IMR-90 (cell line): ENCODE data around the gene CAST. TPM values are rescaled to one million over a fixed set of nuclear protein-coding genes. Genes with fewer than 3 reads are reported as not detected.

Source experiments
- ATAC-seq: fragments of 200-7000 bp; cut with Tn5 transposase; 2 replicates; pipeline ENCODE4 v1.9.1; 2020; ENCODE audit warnings: low read depth, mild to moderate bottlenecking, moderate library complexity
- BruUV-seq: library from RNA; stranded (reverse); fragments of 400-500 nt; replicated peaks from 2 replicates; lab custom pipeline; 2021; lab: Mats Ljungman, UMichigan
- CTCF ChIA-PET: fragments of 300-600 bp; formaldehyde crosslinking; extraction: SDS; loops from one replicate; lab custom pipeline; 2021; ENCODE audit warnings: antibody characterized with exemption; lab: Yijun Ruan, JAX
- POLR2A ChIA-PET: fragments of 300-600 bp; sonication (Branson Sonifier 250); formaldehyde crosslinking; loops from one replicate; lab custom pipeline; 2022; ENCODE audit warnings: antibody characterized with exemption; ENCODE audit not compliant: unreplicated experiment; lab: Charles Lee
- DNase-seq: peaks from one replicate; pipeline ENCODE4 v3.0.0; 2013
- H2AFZ ChIP-seq: replicated peaks from 2 replicates; pipeline ENCODE3; 2013; ENCODE audit warnings: low read length, mild to moderate bottlenecking; ENCODE audit not compliant: poor library complexity
- H2AK5ac ChIP-seq: 2 replicates; pipeline ENCODE4 v1.6.1; 2013; ENCODE audit warnings: low read depth, low read length, inconsistent platforms
- H2AK9ac ChIP-seq: replicated peaks from 2 replicates; pipeline ENCODE3; 2013; ENCODE audit warnings: mild to moderate bottlenecking, low read depth, low read length, moderate library complexity; ENCODE audit not compliant: poor library complexity
- H2BK120ac ChIP-seq: 2 replicates; pipeline ENCODE4 v1.6.1; 2013; ENCODE audit warnings: low read depth, low read length, inconsistent platforms
- H2BK15ac ChIP-seq: 3 replicates; pipeline ENCODE4 v1.6.1; 2013; ENCODE audit warnings: low read depth, low read length, inconsistent platforms
- H2BK20ac ChIP-seq: 2 replicates; pipeline ENCODE4 v1.6.1; 2013; ENCODE audit warnings: low read depth, mild to moderate bottlenecking, inconsistent platforms, low read length, moderate library complexity
- H2BK5ac ChIP-seq: 2 replicates; pipeline ENCODE4 v1.6.1; 2013; ENCODE audit warnings: mild to moderate bottlenecking, low read depth, low read length, inconsistent platforms; ENCODE audit not compliant: poor library complexity, severe bottlenecking
- H3K14ac ChIP-seq: replicated peaks from 2 replicates; pipeline ENCODE4 v1.6.1; 2013; ENCODE audit warnings: low read depth, low read length, inconsistent platforms
- H3K18ac ChIP-seq: 2 replicates; pipeline ENCODE4 v1.6.1; 2013; ENCODE audit warnings: low read depth, low read length, control low read depth
- H3K23ac ChIP-seq: 2 replicates; pipeline ENCODE4 v1.6.1; 2013; ENCODE audit warnings: low read depth, low read length, inconsistent platforms
- H3K27ac ChIP-seq: 2 replicates; pipeline ENCODE4 v1.5.1; 2013; ENCODE audit warnings: mild to moderate bottlenecking, control low read depth, low read length; ENCODE audit not compliant: insufficient read depth
- H3K27me3 ChIP-seq: 2 replicates; pipeline ENCODE4 v1.6.1; 2013; ENCODE audit warnings: low read length; ENCODE audit not compliant: control insufficient read depth, insufficient read depth
- H3K36me3 ChIP-seq: 2 replicates; pipeline ENCODE4 v1.6.1; 2013; ENCODE audit warnings: low read length, mixed read lengths; ENCODE audit not compliant: control insufficient read depth, insufficient read depth
- H3K4ac ChIP-seq: 2 replicates; pipeline ENCODE4 v1.6.1; 2013; ENCODE audit warnings: low read depth, low read length, inconsistent platforms
- H3K4me1 ChIP-seq: 2 replicates; pipeline ENCODE4 v1.6.1; 2013; ENCODE audit warnings: low read length, mixed read lengths; ENCODE audit not compliant: control insufficient read depth, insufficient read depth
- H3K4me2 ChIP-seq: 2 replicates; pipeline ENCODE4 v1.6.1; 2013; ENCODE audit warnings: low read depth, mild to moderate bottlenecking, control low read depth, low read length, moderate library complexity
- H3K4me3 ChIP-seq: 2 replicates; pipeline ENCODE4 v1.5.1; 2013; ENCODE audit warnings: low read depth, mild to moderate bottlenecking, control low read depth, low read length, moderate library complexity; ENCODE audit not compliant: insufficient read depth
- H3K56ac ChIP-seq: 2 replicates; pipeline ENCODE4 v1.6.1; 2013; ENCODE audit warnings: low read length, inconsistent platforms; ENCODE audit not compliant: insufficient read depth; ENCODE audit errors: extremely low read depth
- H3K79me1 ChIP-seq, 2 experiments: 2 replicates each; pipeline ENCODE4 v1.6.1; 2013; ENCODE audit warnings: low read length in 2 of 2, inconsistent platforms in 1 of 2, low read depth in 1 of 2
- H3K9ac ChIP-seq: 2 replicates; pipeline ENCODE4 v1.6.1; 2013; ENCODE audit warnings: low read depth, low read length, control low read depth
- H3K9me1 ChIP-seq: 2 replicates; pipeline ENCODE4 v1.6.1; 2013; ENCODE audit warnings: low read length, inconsistent platforms; ENCODE audit not compliant: insufficient read depth
- H3K9me3 ChIP-seq: 2 replicates; pipeline ENCODE4 v1.6.1; 2013; ENCODE audit warnings: low read length; ENCODE audit not compliant: control insufficient read depth, insufficient read depth
- H4K20me1 ChIP-seq: 2 replicates; pipeline ENCODE4 v1.6.1; 2013; ENCODE audit warnings: low read length, inconsistent platforms; ENCODE audit not compliant: insufficient read depth
- H4K5ac ChIP-seq: 2 replicates; pipeline ENCODE4 v1.6.1; 2013; ENCODE audit warnings: mild to moderate bottlenecking, low read depth, low read length, control low read depth
- H4K8ac ChIP-seq, 2 experiments: 2 replicates each; pipeline ENCODE4 v1.6.1; 2013; ENCODE audit warnings: low read depth in 2 of 2, low read length in 2 of 2, control low read depth in 1 of 2, inconsistent platforms in 1 of 2
- H4K91ac ChIP-seq: 2 replicates; pipeline ENCODE4 v1.6.1; 2013; ENCODE audit warnings: low read depth, low read length, inconsistent platforms; ENCODE audit not compliant: insufficient read depth
- CEBPB ChIP-seq: IDR thresholded peaks from 2 replicates; pipeline ENCODE4 v1.6.1; 2012; ENCODE audit warnings: low read depth, low read length, improper control_type of control experiment
- MXI1 ChIP-seq: IDR thresholded peaks from 2 replicates; pipeline ENCODE4 v1.6.1; 2012; ENCODE audit warnings: low read depth, mild to moderate bottlenecking, low read length, moderate library complexity, borderline replicate concordance
- WGBS, 2 experiments: methylation state at CpG; one replicate each; pipeline versions ENCODE4 v1.1.5 to v1.1.7; 2013; ENCODE audit warnings: missing lambda C conversion rate in 2 of 2; ENCODE audit not compliant: insufficient read length in 1 of 2; ENCODE audit errors: extremely low coverage in 2 of 2; 5-methylcytosine and 5-hydroxymethylcytosine counted together
- dilution Hi-C: fragments of 300-500 bp; cut with HindIII; formaldehyde crosslinking; loops from one replicate; pipeline ENCODE4 v1.14.3; 2018; ENCODE audit warnings: low sequenced_read_pairs; ENCODE audit not compliant: unreplicated experiment
- in situ Hi-C: fragments of 300-500 bp; cut with MboI; formaldehyde crosslinking; loops from 3 replicates; pipeline ENCODE4 v1.14.3; 2019; ENCODE audit warnings: low sequenced_read_pairs, inconsistent platforms, mixed read lengths
- intact Hi-C: fragments of 100-400 bp; cut with micrococcal nuclease; formaldehyde crosslinking; loops from 2 replicates; pipeline ENCODE4 v1.10.0; 2022
- polyA plus RNA-seq, 3 experiments: library from polyadenylated mRNA; depleted of rRNA; stranded (reverse); fragments of >200 nt; gene quantifications; 2 replicates each; pipeline ENCODE4 v1.2.3, GENCODE V29; 2012; ENCODE audit warnings: low replicate concordance in 1 of 3
- total RNA-seq: library from RNA; depleted of rRNA; stranded (reverse); fragments of >200 nt; gene quantifications from 2 replicates; pipeline ENCODE4 v1.2.3, GENCODE V29; 2012

CAST gene
- total and polyA plus RNA-seq, 2 of the 4 experiments (the other 2 are of a cell fraction), result 91.3 to 128 TPM

DNA sequence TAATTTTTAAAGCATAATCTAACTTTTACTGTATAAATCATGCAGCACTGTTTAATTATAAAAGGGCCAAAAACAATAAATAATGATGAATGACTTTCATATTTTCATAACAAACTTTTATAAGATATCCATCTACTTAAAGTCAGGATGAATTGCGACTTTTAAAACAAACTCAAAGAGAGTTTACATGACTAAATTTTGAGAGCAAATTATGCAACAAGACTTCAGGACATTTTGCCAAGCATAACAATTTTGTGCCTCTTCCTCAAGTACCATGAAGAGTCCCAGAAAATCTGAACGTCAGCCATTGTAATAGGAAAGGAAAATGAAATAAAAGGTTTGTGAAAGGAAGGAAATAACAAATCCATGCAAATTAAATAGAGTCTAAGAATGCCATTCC is 121.2 kb downstream of the CAST start:
- H2AFZ ChIP-seq, result no peak overlapping the region
- ChIA-PET CTCF (no interaction called here), POLR2A (no interaction called here)
- peaks cover 15% of the 10 kb centered on the region for H3K36me3 ChIP-seq
- H2BK120ac ChIP-seq, result no peak overlapping the region
- no peaks in the 10 kb centered on the region for H3K27me3 ChIP-seq
- H3K18ac ChIP-seq, result no peak overlapping the region
- H3K9me3 ChIP-seq, result no peaks in the 10 kb centered on the region
- H3K9me1 ChIP-seq, result peaks cover 3% of the 10 kb centered on the region
- no peak overlapping the region for H2BK20ac ChIP-seq
- no peak overlapping the region for H2BK15ac ChIP-seq
- no CpG with 5 or more reads among the region's 2 CpGs for WGBS, 2 experiments
- no peak overlapping the region for H3K27ac ChIP-seq
- in situ Hi-C loops (no loop called here), intact Hi-C loops (no loop called here), dilution Hi-C loops (loop anchor here (25.0 kb wide), 1 partner anchor 379 kb away; no protein-coding TSS in a partner anchor)
- DNase-seq (peak; percentile 58), ATAC-seq (peak; percentile 8; the same call in 1 of the 2 replicates)
- H3K14ac ChIP-seq, result no peak overlapping the region
- no TSS peak for BruUV-seq
- no peak overlapping the region for H2AK5ac ChIP-seq
- no peak overlapping the region for H2AK9ac ChIP-seq
- H3K4me1 ChIP-seq, result peaks cover 9% of the 10 kb centered on the region
- H2BK5ac ChIP-seq, result no peak overlapping the region
- no peak overlapping the region for H3K4ac ChIP-seq
- no peak overlapping the region for H3K9ac ChIP-seq
- no peak overlapping the region for H3K23ac ChIP-seq
- no peak overlapping the region for H3K4me2 ChIP-seq
- no peak overlapping the region for H3K4me3 ChIP-seq
- H3K79me1 ChIP-seq, result no peaks in the 10 kb centered on the region; a peak in 1 of 4 replicates
- no peak overlapping the region for H4K8ac ChIP-seq
- no peak overlapping the region for H4K5ac ChIP-seq
- no peaks in the 10 kb centered on the region; the same call in 1 of the 2 replicates for H4K20me1 ChIP-seq
- no peak overlapping the region for H3K56ac ChIP-seq
- no peak overlapping the region for H4K91ac ChIP-seq
- no peak for TF ChIP-seq MXI1
- TF ChIP-seq CEBPB, result peak; percentile 29; the same call in 1 of the 2 replicates
